Testis (tissue), 2 donors: ENCODE data around the gene KATNAL1.

Experiments
- POLR2A ChIP-seq: fragments of 450-650 bp; IDR thresholded peaks from one replicate; pipeline ENCODE4 v1.6.1; 2017; ENCODE audit warnings: antibody characterized with exemption, mild to moderate bottlenecking, moderate library complexity
- TF ChIP-seq, protein P1 (sequence below), 3 experiments: fragments of 450-650 bp in 2 of 3; fragments of 200-600 bp in 1 of 3; sonication (generic) in 1 of 3; IDR thresholded peaks; one replicate each; pipeline ENCODE4 v1.5.1; 2016 to 2019; ENCODE audit warnings: antibody characterized with exemption in 3 of 3, mild to moderate bottlenecking in 2 of 3, moderate library complexity in 1 of 3

DNA sequence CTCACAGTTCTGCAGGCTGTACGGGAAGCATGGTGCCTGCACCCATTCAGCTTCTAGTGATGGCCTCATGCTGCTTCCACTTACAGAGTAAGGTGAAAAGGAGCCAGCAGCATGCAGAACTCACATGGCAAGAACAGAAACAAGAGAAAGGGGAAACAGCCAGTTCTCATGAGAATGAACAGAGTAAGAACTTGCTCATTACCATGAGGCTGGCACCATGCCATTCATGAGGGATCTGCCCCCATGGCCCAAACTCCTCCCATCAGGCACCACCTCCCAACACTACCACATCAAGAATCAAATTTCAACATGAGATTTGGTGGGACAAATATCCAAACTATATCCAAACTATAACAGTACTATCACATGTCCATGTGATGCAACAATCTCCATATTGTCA, 72.1 kb downstream of the KATNAL1 start:
- TF ChIP-seq, protein P1, sequence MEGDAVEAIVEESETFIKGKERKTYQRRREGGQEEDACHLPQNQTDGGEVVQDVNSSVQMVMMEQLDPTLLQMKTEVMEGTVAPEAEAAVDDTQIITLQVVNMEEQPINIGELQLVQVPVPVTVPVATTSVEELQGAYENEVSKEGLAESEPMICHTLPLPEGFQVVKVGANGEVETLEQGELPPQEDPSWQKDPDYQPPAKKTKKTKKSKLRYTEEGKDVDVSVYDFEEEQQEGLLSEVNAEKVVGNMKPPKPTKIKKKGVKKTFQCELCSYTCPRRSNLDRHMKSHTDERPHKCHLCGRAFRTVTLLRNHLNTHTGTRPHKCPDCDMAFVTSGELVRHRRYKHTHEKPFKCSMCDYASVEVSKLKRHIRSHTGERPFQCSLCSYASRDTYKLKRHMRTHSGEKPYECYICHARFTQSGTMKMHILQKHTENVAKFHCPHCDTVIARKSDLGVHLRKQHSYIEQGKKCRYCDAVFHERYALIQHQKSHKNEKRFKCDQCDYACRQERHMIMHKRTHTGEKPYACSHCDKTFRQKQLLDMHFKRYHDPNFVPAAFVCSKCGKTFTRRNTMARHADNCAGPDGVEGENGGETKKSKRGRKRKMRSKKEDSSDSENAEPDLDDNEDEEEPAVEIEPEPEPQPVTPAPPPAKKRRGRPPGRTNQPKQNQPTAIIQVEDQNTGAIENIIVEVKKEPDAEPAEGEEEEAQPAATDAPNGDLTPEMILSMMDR (IDR thresholded peaks at IDR 0.05), result no peak
- no peak for TF ChIP-seq POLR2A
